Measurements from ENCODE around the gene CMTR1.

DNA sequence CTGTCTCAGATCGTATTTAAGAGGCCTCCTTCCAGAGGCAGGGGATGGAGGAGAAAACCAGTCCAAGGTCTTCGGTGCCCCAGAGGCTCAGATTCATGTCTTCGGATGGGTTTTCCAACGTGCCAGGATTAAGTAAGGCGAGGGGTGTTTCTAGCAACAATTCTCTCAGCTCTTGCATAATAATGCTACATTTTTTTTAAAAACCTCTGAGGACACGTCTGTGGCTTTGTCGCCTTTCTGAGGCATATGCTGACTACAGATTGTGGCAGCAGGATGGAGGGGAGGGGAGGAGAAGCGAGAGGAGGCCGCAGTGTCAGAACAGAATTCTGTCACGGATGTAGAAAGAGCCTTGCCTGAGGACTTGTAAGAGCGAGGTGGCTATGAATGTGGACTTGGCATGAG, 84.4 kb downstream of the CMTR1 start:
- TF ChIP-seq, protein P1, sequence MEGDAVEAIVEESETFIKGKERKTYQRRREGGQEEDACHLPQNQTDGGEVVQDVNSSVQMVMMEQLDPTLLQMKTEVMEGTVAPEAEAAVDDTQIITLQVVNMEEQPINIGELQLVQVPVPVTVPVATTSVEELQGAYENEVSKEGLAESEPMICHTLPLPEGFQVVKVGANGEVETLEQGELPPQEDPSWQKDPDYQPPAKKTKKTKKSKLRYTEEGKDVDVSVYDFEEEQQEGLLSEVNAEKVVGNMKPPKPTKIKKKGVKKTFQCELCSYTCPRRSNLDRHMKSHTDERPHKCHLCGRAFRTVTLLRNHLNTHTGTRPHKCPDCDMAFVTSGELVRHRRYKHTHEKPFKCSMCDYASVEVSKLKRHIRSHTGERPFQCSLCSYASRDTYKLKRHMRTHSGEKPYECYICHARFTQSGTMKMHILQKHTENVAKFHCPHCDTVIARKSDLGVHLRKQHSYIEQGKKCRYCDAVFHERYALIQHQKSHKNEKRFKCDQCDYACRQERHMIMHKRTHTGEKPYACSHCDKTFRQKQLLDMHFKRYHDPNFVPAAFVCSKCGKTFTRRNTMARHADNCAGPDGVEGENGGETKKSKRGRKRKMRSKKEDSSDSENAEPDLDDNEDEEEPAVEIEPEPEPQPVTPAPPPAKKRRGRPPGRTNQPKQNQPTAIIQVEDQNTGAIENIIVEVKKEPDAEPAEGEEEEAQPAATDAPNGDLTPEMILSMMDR (IDR thresholded peaks at IDR 0.05): no peak
- no peak for TF ChIP-seq POLR2A (IDR thresholded peaks at IDR 0.05)
